RWPE2 (cell line): ENCODE results near the gene LRMDA.

Experiments used
- ATAC-seq: fragments of 200-7000 bp; cut with Tn5 transposase; 3 replicates; pipeline ENCODE4 v1.9.1; 2021; ENCODE audit warnings: low read depth
- DNase-seq: peaks from one replicate; pipeline ENCODE4 v3.0.0-alpha.2; 2020; ENCODE audit warnings: low spot score
- H3K27ac ChIP-seq: fragments of 450-650 bp; 2 replicates; pipeline ENCODE4 v1.5.1; 2017; ENCODE audit warnings: mild to moderate bottlenecking; ENCODE audit not compliant: poor library complexity, severe bottlenecking
- H3K27me3 ChIP-seq: fragments of 250-450 bp; sonication (Bioruptor Pico); 2 replicates; pipeline ENCODE4 v1.5.1; 2021; ENCODE audit warnings: mild to moderate bottlenecking, moderate library complexity; ENCODE audit not compliant: insufficient read depth, poor library complexity, severe bottlenecking
- H3K36me3 ChIP-seq: fragments of 250-450 bp; sonication (Bioruptor Pico); 2 replicates; pipeline ENCODE4 v1.5.1; 2020; ENCODE audit warnings: low read depth, mild to moderate bottlenecking, moderate library complexity
- H3K4me1 ChIP-seq: fragments of 250-450 bp; sonication (Bioruptor Pico); 2 replicates; pipeline ENCODE4 v1.5.1; 2021; ENCODE audit warnings: mild to moderate bottlenecking, moderate library complexity; ENCODE audit not compliant: insufficient read depth, poor library complexity, severe bottlenecking
- H3K4me3 ChIP-seq: fragments of 250-450 bp; sonication (Bioruptor Pico); 2 replicates; pipeline ENCODE4 v1.5.1; 2021; ENCODE audit warnings: mild to moderate bottlenecking, moderate library complexity; ENCODE audit not compliant: severe bottlenecking
- H3K9me3 ChIP-seq: fragments of 250-450 bp; sonication (Bioruptor Pico); 2 replicates; pipeline ENCODE4 v1.5.1; 2021; ENCODE audit warnings: mild to moderate bottlenecking, moderate library complexity; ENCODE audit not compliant: severe bottlenecking
- TF ChIP-seq, protein P1 (sequence below): fragments of 450-650 bp; IDR thresholded peaks from one replicate; pipeline ENCODE4 v1.5.1; 2017; ENCODE audit warnings: mild to moderate bottlenecking, moderate library complexity; ENCODE audit not compliant: poor library complexity, severe bottlenecking

The LRMDA gene

DNA sequence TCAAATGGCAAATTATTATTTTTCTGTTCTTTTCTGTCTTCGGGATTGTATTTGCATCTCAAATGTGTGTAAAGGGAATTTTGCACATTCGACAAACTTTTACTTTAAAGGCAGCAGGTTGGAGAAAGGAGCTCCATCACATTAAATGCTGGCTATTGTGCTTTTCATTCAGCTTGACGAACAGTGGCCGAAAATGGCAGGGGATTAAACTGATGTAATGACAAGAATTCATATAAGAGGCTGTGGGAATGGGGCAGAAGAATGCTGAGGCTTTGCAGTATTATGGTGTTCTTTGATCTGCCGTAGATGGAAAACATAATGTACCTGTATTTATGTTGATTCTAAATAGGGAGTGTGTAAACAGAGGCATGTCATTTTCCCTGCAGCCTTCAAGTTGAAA, 376.0 kb downstream of the LRMDA start:
- Histone ChIP-seq H3K36me3 (no peaks in the 10 kb centered on the region), H3K4me3 (no peak overlapping the region), H3K27me3 (no peaks in the 10 kb centered on the region), H3K27ac (no peak overlapping the region), H3K9me3 (no peaks in the 10 kb centered on the region), H3K4me1 (no peaks in the 10 kb centered on the region)
- TF ChIP-seq, protein P1, sequence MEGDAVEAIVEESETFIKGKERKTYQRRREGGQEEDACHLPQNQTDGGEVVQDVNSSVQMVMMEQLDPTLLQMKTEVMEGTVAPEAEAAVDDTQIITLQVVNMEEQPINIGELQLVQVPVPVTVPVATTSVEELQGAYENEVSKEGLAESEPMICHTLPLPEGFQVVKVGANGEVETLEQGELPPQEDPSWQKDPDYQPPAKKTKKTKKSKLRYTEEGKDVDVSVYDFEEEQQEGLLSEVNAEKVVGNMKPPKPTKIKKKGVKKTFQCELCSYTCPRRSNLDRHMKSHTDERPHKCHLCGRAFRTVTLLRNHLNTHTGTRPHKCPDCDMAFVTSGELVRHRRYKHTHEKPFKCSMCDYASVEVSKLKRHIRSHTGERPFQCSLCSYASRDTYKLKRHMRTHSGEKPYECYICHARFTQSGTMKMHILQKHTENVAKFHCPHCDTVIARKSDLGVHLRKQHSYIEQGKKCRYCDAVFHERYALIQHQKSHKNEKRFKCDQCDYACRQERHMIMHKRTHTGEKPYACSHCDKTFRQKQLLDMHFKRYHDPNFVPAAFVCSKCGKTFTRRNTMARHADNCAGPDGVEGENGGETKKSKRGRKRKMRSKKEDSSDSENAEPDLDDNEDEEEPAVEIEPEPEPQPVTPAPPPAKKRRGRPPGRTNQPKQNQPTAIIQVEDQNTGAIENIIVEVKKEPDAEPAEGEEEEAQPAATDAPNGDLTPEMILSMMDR = no peak
- DNase-seq (no peak), ATAC-seq (no peak)

DNA sequence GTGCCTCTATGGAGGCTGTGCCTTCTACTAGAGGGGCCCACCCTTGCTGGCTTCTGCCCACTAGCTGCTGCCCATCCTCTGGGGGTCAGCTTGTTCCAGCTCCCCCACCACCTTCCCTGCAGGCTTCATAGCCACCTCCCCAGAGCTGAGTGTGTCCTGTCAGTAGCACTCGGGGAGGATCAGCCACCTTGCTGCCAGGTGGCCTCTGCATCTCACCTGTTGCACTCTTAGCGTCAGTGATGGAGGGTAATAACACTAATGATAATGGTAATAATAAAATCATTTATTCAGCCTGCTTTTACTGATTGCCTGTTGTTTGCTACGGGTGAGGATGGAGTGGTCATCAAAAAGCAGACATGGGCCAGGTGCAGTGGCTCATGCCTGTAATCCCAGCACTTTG, 377.6 kb downstream of the LRMDA start:
- TF ChIP-seq, protein P1 = no peak
- H3K4me1 ChIP-seq = no peaks in the 10 kb centered on the region
- no peaks in the 10 kb centered on the region for H3K9me3 ChIP-seq
- no peaks in the 10 kb centered on the region for H3K27me3 ChIP-seq
- no peak overlapping the region for H3K4me3 ChIP-seq
- H3K27ac ChIP-seq = no peak overlapping the region
- DNase-seq (no peak), ATAC-seq (no peak)
- H3K36me3 ChIP-seq = no peaks in the 10 kb centered on the region

DNA sequence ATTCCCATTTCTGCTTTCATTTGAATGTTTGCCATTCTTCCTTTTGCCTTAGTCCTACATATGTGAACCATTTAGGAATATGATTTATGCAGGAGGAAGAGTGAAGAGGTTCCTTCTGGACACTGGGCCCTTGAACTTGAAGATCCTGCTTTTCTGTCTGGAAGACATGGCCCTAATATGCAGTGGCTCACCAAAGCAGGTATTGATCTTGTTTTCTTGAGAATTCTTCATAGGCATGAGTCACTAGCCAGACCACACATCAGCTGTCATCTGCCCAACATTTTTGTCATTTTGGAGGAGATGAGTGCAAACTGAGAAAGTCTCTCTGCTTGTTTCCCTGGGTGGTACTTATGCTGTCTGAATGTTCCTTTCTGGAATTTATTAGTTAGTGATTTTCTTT, 382.6 kb downstream of the LRMDA start:
- no peaks in the 10 kb centered on the region for H3K4me1 ChIP-seq
- H3K27ac ChIP-seq = no peak overlapping the region
- no peaks in the 10 kb centered on the region for H3K9me3 ChIP-seq
- DNase-seq = no peak
- TF ChIP-seq, protein P1 = no peak
- peaks cover 1% of the 10 kb centered on the region for H3K27me3 ChIP-seq
- no peaks in the 10 kb centered on the region for H3K36me3 ChIP-seq
- H3K4me3 ChIP-seq = no peak overlapping the region
- no peak for ATAC-seq

DNA sequence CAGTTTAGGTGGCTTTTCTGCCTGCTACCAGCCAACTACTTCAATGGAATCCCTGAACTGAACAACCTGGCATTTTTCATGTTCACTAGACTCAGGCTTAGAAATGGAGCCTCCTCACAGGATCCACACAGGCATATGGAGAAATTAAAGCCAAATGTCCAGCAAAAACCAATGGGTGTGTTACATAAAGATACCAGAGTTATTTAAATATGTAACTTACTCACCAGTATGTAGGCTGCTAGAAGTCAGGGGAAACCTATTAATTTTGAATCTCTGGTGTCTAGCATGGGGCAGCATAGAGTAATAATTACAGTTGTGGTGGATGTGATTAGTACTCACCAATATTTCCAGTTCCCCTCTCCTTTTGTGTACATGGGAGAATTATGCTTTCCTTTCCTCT, 383.6 kb downstream of the LRMDA start:
- no peak for DNase-seq
- H3K27me3 ChIP-seq = peaks cover 3% of the 10 kb centered on the region
- TF ChIP-seq, protein P1 = no peak
- no peak overlapping the region for H3K4me3 ChIP-seq
- H3K36me3 ChIP-seq = no peaks in the 10 kb centered on the region
- no peaks in the 10 kb centered on the region for H3K9me3 ChIP-seq
- no peak overlapping the region for H3K27ac ChIP-seq
- ATAC-seq = no peak
- H3K4me1 ChIP-seq = no peaks in the 10 kb centered on the region

DNA sequence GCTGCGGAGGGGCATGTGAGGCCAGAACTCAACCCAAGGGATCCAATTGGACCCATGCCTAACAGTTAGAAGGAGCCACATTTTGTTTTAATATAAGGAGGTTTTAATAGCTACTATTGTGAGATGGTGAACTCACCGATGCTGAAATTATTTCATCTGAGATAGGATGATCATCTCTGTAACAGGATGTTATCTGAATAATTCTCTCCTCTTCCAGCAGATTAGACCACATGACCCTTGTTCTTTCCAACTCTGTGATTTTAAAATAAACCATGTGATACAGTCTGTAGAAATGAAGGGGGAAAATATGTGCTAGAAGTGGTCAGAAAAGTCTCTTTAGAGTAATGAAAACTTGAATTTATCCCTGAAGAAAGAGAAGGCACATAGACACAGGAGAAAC, 385.8 kb downstream of the LRMDA start:
- H3K4me3 ChIP-seq = no peak overlapping the region
- H3K4me1 ChIP-seq = no peaks in the 10 kb centered on the region
- H3K27ac ChIP-seq = no peak overlapping the region
- DNase-seq (no peak), ATAC-seq (no peak)
- H3K27me3 ChIP-seq = peaks cover 7% of the 10 kb centered on the region
- no peaks in the 10 kb centered on the region for H3K9me3 ChIP-seq
- TF ChIP-seq, protein P1 = no peak
- no peaks in the 10 kb centered on the region for H3K36me3 ChIP-seq
